DOHH2 (cell line): ENCODE results near the gene ALG11.
A peak's percentile ranks its signal among the peaks of the same experiment; 100 is the strongest.

Source experiments
- H3F3A ChIP-seq: fragments of 200-600 bp; sonication (generic), shearing (Covaris generic); 2 replicates; pipeline ENCODE4 v1.6.0; 2016; ENCODE audit warnings: antibody characterized with exemption, mild to moderate bottlenecking; ENCODE audit not compliant: control insufficient read depth, insufficient read depth
- H3K27ac ChIP-seq: fragments of 200-600 bp; sonication (generic); 2 replicates; pipeline ENCODE4 v1.5.1; 2014; ENCODE audit warnings: low read depth, mild to moderate bottlenecking, low read length, moderate library complexity
- H3K27me3 ChIP-seq: fragments of 200-600 bp; sonication (generic); 2 replicates; pipeline ENCODE4 v1.6.1; 2014; ENCODE audit warnings: mild to moderate bottlenecking, low read length, mixed read lengths; ENCODE audit not compliant: control insufficient read depth
- H3K36me3 ChIP-seq: fragments of 200-600 bp; sonication (generic); 2 replicates; pipeline ENCODE4 v1.6.1; 2014; ENCODE audit warnings: mild to moderate bottlenecking, low read length, moderate library complexity, mixed read lengths; ENCODE audit not compliant: control insufficient read depth
- H3K4me1 ChIP-seq: fragments of 200-600 bp; sonication (generic); 2 replicates; pipeline ENCODE4 v1.6.1; 2014; ENCODE audit warnings: mild to moderate bottlenecking, low read length, mixed read lengths; ENCODE audit not compliant: control insufficient read depth
- H3K4me2 ChIP-seq: fragments of 200-600 bp; sonication (generic); 2 replicates; pipeline ENCODE4 v1.6.0; 2014; ENCODE audit warnings: mild to moderate bottlenecking, low read length, moderate library complexity
- H3K4me3 ChIP-seq: fragments of 200-600 bp; sonication (generic); 2 replicates; pipeline ENCODE4 v1.5.1; 2014; ENCODE audit warnings: mild to moderate bottlenecking, low read length, mixed read lengths
- H3K79me2 ChIP-seq: fragments of 200-600 bp; sonication (generic); 2 replicates; pipeline ENCODE4 v1.6.1; 2014; ENCODE audit warnings: mild to moderate bottlenecking, low read length, mixed read lengths; ENCODE audit not compliant: control insufficient read depth
- H3K9me2 ChIP-seq: fragments of 200-600 bp; sonication (generic); replicated peaks from 2 replicates; pipeline ENCODE4 v1.6.1; 2014; ENCODE audit warnings: mild to moderate bottlenecking, low read length, mixed read lengths; ENCODE audit not compliant: control insufficient read depth
- H3K9me3 ChIP-seq: fragments of 200-600 bp; sonication (generic); 2 replicates; pipeline ENCODE4 v1.6.1; 2014; ENCODE audit warnings: antibody characterized with exemption, low read length, mixed read lengths; ENCODE audit not compliant: control insufficient read depth, insufficient read depth
- H4K20me1 ChIP-seq: fragments of 200-600 bp; sonication (generic); 2 replicates; pipeline ENCODE4 v1.6.0; 2014; ENCODE audit warnings: low read depth, mild to moderate bottlenecking, antibody characterized with exemption, low read length, moderate library complexity; ENCODE audit not compliant: control insufficient read depth, insufficient read depth
- EZH2phosphoT487 ChIP-seq: fragments of 200-600 bp; sonication (generic); IDR thresholded peaks from 2 replicates; pipeline ENCODE4 v1.6.1; 2017; ENCODE audit warnings: borderline replicate concordance, mild to moderate bottlenecking, antibody characterized with exemption, low read length, moderate library complexity, mixed read lengths
- TF ChIP-seq, protein P1 (sequence below): fragments of 200-600 bp; sonication (generic); IDR thresholded peaks from one replicate; pipeline ENCODE4 v1.5.1; 2014; ENCODE audit warnings: antibody characterized with exemption, mild to moderate bottlenecking, low read depth, low read length; ENCODE audit not compliant: poor library complexity, severe bottlenecking

Gene ALG11

DNA sequence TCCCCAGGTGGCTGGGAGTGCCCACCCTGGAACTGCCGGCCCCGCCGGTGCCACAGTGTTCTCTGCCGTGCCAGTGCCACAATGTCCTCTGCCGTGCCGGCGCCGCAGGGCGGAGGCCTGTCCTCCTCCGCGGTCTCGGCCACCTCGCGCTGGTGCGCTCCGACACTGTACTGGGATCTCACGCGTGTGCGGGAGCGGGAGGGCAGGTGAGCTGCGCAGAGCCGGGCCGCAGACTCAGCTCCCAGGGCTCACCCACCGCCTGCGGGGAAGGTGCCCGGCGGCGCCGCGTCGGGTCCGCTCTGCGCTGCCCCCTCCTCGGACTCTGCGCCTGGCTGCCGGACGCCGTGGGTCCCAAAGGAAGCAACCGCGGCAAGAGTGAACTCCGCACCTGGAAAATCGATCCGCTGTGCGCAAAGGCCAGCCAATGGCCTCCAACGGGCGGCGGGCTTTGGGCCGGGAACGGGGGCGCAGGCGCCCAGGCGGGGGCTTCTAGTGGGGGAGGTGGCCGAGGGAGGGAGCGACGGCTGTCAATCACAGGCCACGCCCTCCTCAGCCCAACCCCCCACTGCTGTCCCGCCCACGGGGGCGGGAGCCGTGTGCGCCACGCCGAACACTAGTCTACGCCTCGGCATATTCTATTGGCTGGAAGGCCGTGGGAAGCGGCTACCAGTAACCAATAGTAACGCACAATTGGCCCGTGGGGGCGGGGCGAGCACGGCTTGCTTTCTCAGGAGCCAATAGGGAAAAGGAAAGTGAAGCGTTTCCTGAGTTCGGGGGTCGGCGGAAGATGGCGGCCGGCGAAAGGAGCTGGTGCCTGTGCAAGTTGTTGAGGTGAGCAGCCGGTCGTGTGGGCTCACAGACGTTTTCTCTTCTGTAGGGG, at the start of gene ALG11:
ALG11 (plus strand) TSS at position 767 of the 880 bp plus-strand sequence; CDS start at position 788, 21 bp downstream.
- Histone ChIP-seq H3K27ac (no peak within 1 kb of the TSS), H3K9me2 (no peaks in the 10 kb centered on the region), H4K20me1 (no peaks in the 10 kb centered on the region), H3F3A (no peaks in the 10 kb centered on the region), H3K4me2 (peak within 1 kb of the TSS; percentile 97), H3K4me1 (peaks cover 17% of the 10 kb centered on the region), H3K27me3 (peaks cover 40% of the 10 kb centered on the region), H3K36me3 (peaks cover 9% of the 10 kb centered on the region; the same call in 1 of the 2 replicates), H3K4me3 (peak within 1 kb of the TSS; percentile 86), H3K9me3 (no peaks in the 10 kb centered on the region), H3K79me2 (peaks cover 46% of the 10 kb centered on the region)
- TF ChIP-seq EZH2phosphoT487: no peak; the same call in 1 of the 2 replicates
- TF ChIP-seq, protein P1, sequence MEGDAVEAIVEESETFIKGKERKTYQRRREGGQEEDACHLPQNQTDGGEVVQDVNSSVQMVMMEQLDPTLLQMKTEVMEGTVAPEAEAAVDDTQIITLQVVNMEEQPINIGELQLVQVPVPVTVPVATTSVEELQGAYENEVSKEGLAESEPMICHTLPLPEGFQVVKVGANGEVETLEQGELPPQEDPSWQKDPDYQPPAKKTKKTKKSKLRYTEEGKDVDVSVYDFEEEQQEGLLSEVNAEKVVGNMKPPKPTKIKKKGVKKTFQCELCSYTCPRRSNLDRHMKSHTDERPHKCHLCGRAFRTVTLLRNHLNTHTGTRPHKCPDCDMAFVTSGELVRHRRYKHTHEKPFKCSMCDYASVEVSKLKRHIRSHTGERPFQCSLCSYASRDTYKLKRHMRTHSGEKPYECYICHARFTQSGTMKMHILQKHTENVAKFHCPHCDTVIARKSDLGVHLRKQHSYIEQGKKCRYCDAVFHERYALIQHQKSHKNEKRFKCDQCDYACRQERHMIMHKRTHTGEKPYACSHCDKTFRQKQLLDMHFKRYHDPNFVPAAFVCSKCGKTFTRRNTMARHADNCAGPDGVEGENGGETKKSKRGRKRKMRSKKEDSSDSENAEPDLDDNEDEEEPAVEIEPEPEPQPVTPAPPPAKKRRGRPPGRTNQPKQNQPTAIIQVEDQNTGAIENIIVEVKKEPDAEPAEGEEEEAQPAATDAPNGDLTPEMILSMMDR: no peak

DNA sequence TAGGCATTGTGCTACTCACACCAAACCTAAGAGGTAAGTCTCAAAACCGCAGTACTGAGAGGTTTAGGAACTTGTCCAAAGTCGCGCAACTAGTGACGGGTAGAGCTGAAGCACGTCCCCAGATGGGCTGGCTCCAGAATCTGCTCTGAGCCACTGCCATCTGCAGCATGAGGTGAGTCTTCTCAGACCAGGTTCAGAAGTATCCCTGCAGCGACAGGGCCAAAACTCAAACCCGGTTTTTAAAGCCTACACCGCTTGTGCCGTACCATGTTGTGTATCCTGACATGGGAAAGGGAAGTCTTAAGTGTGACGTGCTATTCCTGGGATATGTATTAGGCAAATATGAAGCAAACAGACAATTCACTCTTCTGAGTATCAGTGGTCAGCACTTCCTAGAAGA, 46.0 kb upstream of the ALG11 start:
- Histone ChIP-seq H3K9me3 (no peaks in the 10 kb centered on the region), H3K36me3 (no peaks in the 10 kb centered on the region), H3K9me2 (no peaks in the 10 kb centered on the region), H3K4me1 (no peaks in the 10 kb centered on the region), H3K27me3 (peaks cover 7% of the 10 kb centered on the region), H3K4me3 (no peak overlapping the region), H3K27ac (no peak overlapping the region), H3K4me2 (no peak overlapping the region), H3F3A (no peaks in the 10 kb centered on the region), H4K20me1 (no peaks in the 10 kb centered on the region), H3K79me2 (no peaks in the 10 kb centered on the region)
- TF ChIP-seq EZH2phosphoT487: no peak
- TF ChIP-seq, protein P1: no peak

- no peaks in the 10 kb centered on the region for H4K20me1 ChIP-seq
- no peak overlapping the region for H3K4me3 ChIP-seq
- H3K79me2 ChIP-seq: no peaks in the 10 kb centered on the region
- no peaks in the 10 kb centered on the region for H3K9me2 ChIP-seq
- H3K36me3 ChIP-seq: no peaks in the 10 kb centered on the region
- TF ChIP-seq EZH2phosphoT487: no peak
- TF ChIP-seq, protein P1: no peak
- no peaks in the 10 kb centered on the region for H3K4me1 ChIP-seq
- H3K9me3 ChIP-seq: no peaks in the 10 kb centered on the region
- no peak overlapping the region for H3K27ac ChIP-seq
- H3F3A ChIP-seq: no peaks in the 10 kb centered on the region
- H3K4me2 ChIP-seq: no peak overlapping the region
- peaks cover 7% of the 10 kb centered on the region for H3K27me3 ChIP-seq
Observed at GRCh38 chr13:51967482-51968446, 44.4 kb upstream of the ALG11 start.
